ENCODE results near the gene RGL2.

GRCh38 chr6:33336495-33336894 lies 37.8 kb upstream of the RGL2 start:
- TF ChIP-seq CTCF (IDR thresholded peaks at IDR 0.05) = no peak
- TF ChIP-seq POLR2A (IDR thresholded peaks at IDR 0.05) = no peak
- no peak for TF ChIP-seq POLR2AphosphoS5 (IDR thresholded peaks at IDR 0.05)
- no peak for TF ChIP-seq EP300 (IDR thresholded peaks at IDR 0.05)

Data from gastroesophageal sphincter (tissue), 3 donors.